Adrenal gland (tissue), 5 donors: ENCODE results near the gene COPG1.

Experiments
- CTCF ChIP-seq, 6 experiments: fragments of 450-650 bp in 4 of 6; fragments of 200-600 bp in 2 of 6; sonication (generic) in 1 of 6; IDR thresholded peaks; 1 replicate in 5 of 6; 2 replicates in 1 of 6; pipeline versions ENCODE4 v1.5.1 to v1.8.0; 2016 to 2021; ENCODE audit warnings: antibody characterized with exemption in 6 of 6, mild to moderate bottlenecking in 2 of 6, moderate library complexity in 1 of 6
- POLR2A ChIP-seq, 2 donors: fragments of 450-650 bp; IDR thresholded peaks; one replicate each; pipeline ENCODE4 v1.6.1; 2017; ENCODE audit warnings: antibody characterized with exemption in 2 of 2, mild to moderate bottlenecking in 2 of 2, moderate library complexity in 1 of 2
- donor health status: DM: no; HTN: no; CAD: no.

GRCh38 chr3:129266651-129267050 is 17.2 kb downstream of the COPG1 start:
- TF ChIP-seq POLR2A (IDR thresholded peaks at IDR 0.05) (no peak), CTCF (IDR thresholded peaks at IDR 0.05) (no peak)
